GM10248 (cell line): ENCODE data around the gene COLEC11.
"Not testable (repeated sequence)": the region's sequence is repeated elsewhere in the genome, so short reads cannot be mapped to it uniquely, and the experiment has no call there.

ENCODE experiments used
- CTCF ChIA-PET: fragments of 300-600 bp; sonication (Branson Sonifier 250); formaldehyde crosslinking; extraction: SDS; loops from one replicate; lab custom pipeline; 2021; ENCODE audit warnings: antibody characterized with exemption; lab: Yijun Ruan, JAX
- POLR2A ChIA-PET: fragments of 350-650 bp; sonication (Branson Sonifier 250); formaldehyde crosslinking; extraction: SDS; loops from one replicate; lab custom pipeline; 2020; ENCODE audit warnings: antibody characterized with exemption; lab: Yijun Ruan, JAX
- DNase-seq: peaks from one replicate; pipeline ENCODE4 v3.0.0; 2012; ENCODE audit errors: extremely low spot score
- CTCF ChIP-seq: IDR thresholded peaks from 2 replicates; pipeline ENCODE4 v1.5.1; 2012; ENCODE audit warnings: mild to moderate bottlenecking, low read depth; ENCODE audit errors: extremely low read depth, missing control alignments, control extremely low read depth

Gene COLEC11

DNA sequence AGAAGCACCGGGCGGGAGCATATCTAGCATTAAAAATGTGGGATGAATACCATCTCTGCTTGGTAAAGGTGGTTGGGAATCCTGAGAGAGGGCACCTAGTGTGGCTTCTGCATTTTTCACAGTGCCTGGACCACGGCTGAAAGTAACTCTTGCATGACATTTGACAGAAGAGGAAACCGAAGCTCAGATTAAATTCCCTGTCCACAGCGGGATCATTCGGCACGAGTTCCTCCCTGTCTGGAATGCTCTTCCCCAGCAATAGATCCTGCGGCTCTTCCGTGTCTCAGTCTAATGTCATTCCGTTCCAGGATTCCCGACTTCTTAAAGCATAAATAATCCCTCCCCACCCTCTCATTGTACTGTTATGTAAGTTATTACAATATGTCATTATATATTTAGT is 20.8 kb upstream of the COLEC11 start:
- POLR2A ChIA-PET = interaction anchor here (1.3 kb wide), 1 partner anchor 16 kb away, joined by 6 read pairs; the partner anchor contains the start of gene RNASEH1
- no peak for TF ChIP-seq CTCF
- DNase-seq = no peak
- CTCF ChIA-PET = interaction anchor here (1.0 kb wide), 2 partner anchors 16 to 75 kb away, joined by 3 read pairs; partner anchors contain the start of gene RNASEH1

- no peak for TF ChIP-seq CTCF
- DNase-seq = no peak
- ChIA-PET POLR2A (interaction anchor here (0.9 kb wide), 1 partner anchor 9 kb away, joined by 3 read pairs; no protein-coding TSS in a partner anchor), CTCF (interaction anchor here (1.1 to 1.4 kb wide), 2 partner anchors 9 to 19 kb away, joined by 3 to 4 read pairs; no protein-coding TSS in a partner anchor)
Observed at GRCh38 chr2:3575534-3576262, 19.2 kb upstream of the COLEC11 start.

DNA sequence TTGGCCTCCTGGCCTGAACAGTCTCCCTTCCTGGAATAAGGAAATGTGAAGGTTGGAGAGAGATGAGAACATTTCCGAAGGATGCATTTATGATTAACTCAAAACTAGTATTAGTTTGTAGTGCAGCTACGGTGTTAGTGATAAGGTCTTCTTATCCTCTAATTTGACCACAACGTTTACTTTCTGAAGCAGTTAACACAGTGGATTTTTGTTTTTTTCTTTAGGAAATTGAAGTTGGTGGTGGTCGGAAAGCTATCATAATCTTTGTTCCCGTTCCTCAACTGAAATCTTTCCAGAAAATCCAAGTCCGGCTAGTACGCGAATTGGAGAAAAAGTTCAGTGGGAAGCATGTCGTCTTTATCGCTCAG is 18.7 kb upstream of the COLEC11 start:
- DNase-seq, POLR2A ChIA-PET: not testable (repeated sequence)
- CTCF ChIA-PET = interaction anchor here (1.1 to 1.4 kb wide), 2 partner anchors 8 to 20 kb away, joined by 3 to 4 read pairs; no protein-coding TSS in a partner anchor

DNA sequence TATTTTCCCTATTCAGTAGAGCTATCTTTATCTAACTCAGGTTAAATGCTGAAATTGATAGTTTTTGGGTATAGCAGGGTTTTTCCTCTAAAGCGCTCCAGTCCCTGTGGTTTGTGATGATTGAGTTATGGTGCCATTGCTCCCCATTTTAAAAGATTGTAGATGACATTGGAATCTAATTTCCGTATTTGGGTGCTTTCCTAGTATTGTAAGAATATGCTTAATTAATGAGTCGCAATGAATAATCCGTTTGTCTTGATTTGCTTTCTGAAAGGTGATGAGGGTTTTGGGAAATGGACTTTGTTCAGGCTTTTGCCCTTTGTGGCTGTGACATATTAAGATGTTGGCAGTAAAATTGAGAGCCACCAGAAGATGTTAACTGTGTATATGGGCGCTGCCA is 15.9 kb upstream of the COLEC11 start:
- no peak for TF ChIP-seq CTCF
- no peak for DNase-seq

GRCh38 chr2:3580449-3580848 is 14.5 kb upstream of the COLEC11 start:
- DNase-seq = no peak
- ChIA-PET CTCF (interaction anchor here (0.7 to 2.3 kb wide), 4 partner anchors 12 to 71 kb away, joined by 3 to 6 read pairs (median 4); no protein-coding TSS in a partner anchor), POLR2A (no interaction called here)
- TF ChIP-seq CTCF = no peak

More for the DNA sequence above, 15.9 kb upstream of the COLEC11 start:
- ChIA-PET POLR2A (no interaction called here), CTCF (interaction anchor here (0.9 to 2.3 kb wide), 5 partner anchors 16 to 155 kb away, joined by 3 to 6 read pairs (median 4); partner anchors contain the start of genes COLEC11 and RNASEH1)

DNA sequence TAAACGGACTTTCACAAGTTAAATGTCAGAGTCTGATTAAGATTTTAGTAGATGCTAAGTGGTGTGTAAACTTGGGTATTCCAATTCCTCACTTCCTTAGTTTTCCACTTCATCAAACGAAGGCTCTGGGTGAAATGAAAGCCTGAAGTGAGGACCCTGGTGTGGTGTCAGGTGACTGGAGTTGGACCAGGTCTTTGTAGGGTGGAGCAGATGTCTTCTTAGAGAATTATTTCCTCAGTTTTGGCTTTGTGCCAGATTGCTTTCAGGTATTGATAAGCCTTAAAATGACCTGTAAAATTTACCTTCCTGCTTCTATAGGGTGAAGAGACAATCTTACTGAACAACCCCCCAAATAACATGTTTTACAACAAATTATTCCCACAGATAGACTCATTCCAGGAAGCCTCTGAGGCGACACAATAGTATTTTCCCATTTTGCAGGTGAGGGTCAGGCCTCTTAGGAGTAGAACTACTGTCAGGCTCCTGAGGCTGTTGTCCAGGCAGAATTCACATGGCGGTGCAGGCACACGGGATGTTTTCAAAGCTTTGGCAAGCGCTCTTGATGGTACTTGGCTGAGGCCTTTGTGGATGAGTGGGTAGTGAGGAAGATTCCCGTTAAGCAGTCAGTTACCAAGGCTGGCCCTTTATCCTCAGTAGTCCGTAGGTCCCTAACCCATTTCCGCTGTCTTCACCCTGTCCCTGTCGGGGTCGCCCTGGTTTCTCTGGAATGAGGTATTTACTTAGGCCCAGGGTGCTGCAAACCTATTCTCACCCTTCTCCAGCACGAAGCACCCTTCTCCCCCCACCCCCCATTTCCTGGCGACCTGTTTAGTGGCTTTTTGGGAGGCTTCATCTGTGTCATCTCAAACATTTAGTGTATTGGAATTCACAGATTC is 13.3 kb upstream of the COLEC11 start:
- ChIA-PET CTCF (interaction anchor here (0.8 to 2.0 kb wide), 2 partner anchors 11 to 13 kb away, joined by 4 to 6 read pairs; partner anchors contain the start of gene COLEC11), POLR2A (no interaction called here)
- TF ChIP-seq CTCF = no peak
- DNase-seq = no peak
